Fibroblast of lung (primary cell): ENCODE data around the gene ATOH7. TPM values are rescaled to one million over a fixed set of nuclear protein-coding genes. Genes with fewer than 3 reads are reported as not detected.

ENCODE experiments used
- DNase-seq, 2 donors: peaks; one replicate each; pipeline versions ENCODE4 v3.0.0 to v3.0.0-alpha.2; 2010; ENCODE audit warnings: low read depth in 2 of 2
- H2AFZ ChIP-seq: 2 replicates; pipeline ENCODE4 v1.5.1; 2012; ENCODE audit warnings: low read length, control low read depth, inconsistent platforms
- H3K27ac ChIP-seq: 2 replicates; pipeline ENCODE4 v1.5.1; 2011; ENCODE audit warnings: low read length, control low read depth; ENCODE audit not compliant: insufficient read depth
- H3K27me3 ChIP-seq: 2 replicates; pipeline ENCODE4 v1.5.1; 2011; ENCODE audit warnings: mild to moderate bottlenecking, low read length; ENCODE audit not compliant: control insufficient read depth, insufficient read depth
- H3K36me3 ChIP-seq: 2 replicates; pipeline ENCODE4 v1.5.1; 2011; ENCODE audit warnings: low read length; ENCODE audit not compliant: control insufficient read depth, insufficient read depth
- H3K4me1 ChIP-seq: 2 replicates; pipeline ENCODE4 v1.5.1; 2011; ENCODE audit warnings: low read length; ENCODE audit not compliant: control insufficient read depth, insufficient read depth; ENCODE audit errors: extremely low read depth
- H3K4me2 ChIP-seq: 2 replicates; pipeline ENCODE4 v1.5.1; 2011; ENCODE audit warnings: low read length, control low read depth; ENCODE audit not compliant: insufficient read depth; ENCODE audit errors: extremely low read depth
- H3K4me3 ChIP-seq, 4 experiments: fragments of 200-600 bp in 1 of 4; sonication (generic) in 1 of 4; replicated peaks in 1 of 4; 2 replicates each; pipeline ENCODE4 v1.5.1; 2011 to 2016; ENCODE audit warnings: low read length in 4 of 4, low read depth in 3 of 4, mild to moderate bottlenecking in 3 of 4, control low read depth in 2 of 4, inconsistent platforms in 1 of 4, mixed read lengths in 1 of 4; ENCODE audit not compliant: insufficient read depth in 1 of 4; ENCODE audit errors: control extremely low read depth in 1 of 4
- H3K79me2 ChIP-seq: 2 replicates; pipeline ENCODE4 v1.5.1; 2012; ENCODE audit warnings: mild to moderate bottlenecking, low read length, inconsistent platforms; ENCODE audit not compliant: control insufficient read depth, insufficient read depth
- H3K9ac ChIP-seq: 2 replicates; pipeline ENCODE4 v1.5.1; 2011; ENCODE audit warnings: mild to moderate bottlenecking, low read length, control low read depth; ENCODE audit not compliant: insufficient read depth
- H3K9me3 ChIP-seq: 2 replicates; pipeline ENCODE4 v1.5.1; 2012; ENCODE audit warnings: low read depth, low read length; ENCODE audit not compliant: control insufficient read depth, insufficient read depth
- H4K20me1 ChIP-seq: 2 replicates; pipeline ENCODE4 v1.5.1; 2011; ENCODE audit warnings: low read length; ENCODE audit not compliant: control insufficient read depth, insufficient read depth; ENCODE audit errors: extremely low read depth
- EZH2 ChIP-seq: IDR thresholded peaks from 2 replicates; pipeline ENCODE4 v1.5.1; 2012; ENCODE audit warnings: low read length, control low read depth, mild to moderate bottlenecking; ENCODE audit errors: missing control alignments
- polyA plus RNA-seq, 2 donors: library from polyadenylated mRNA; depleted of rRNA in 1 of 2; stranded (reverse) in 1 of 2; unstranded in 1 of 2; fragments of >200 nt; gene quantifications; 2 replicates each; pipeline ENCODE4 v1.2.1, GENCODE V29; 2011 to 2012; ENCODE audit warnings: missing spikeins in 1 of 2
- total RNA-seq: library from RNA; depleted of rRNA; stranded (reverse); fragments of >200 nt; gene quantifications from 2 replicates; pipeline ENCODE4 v1.2.1, GENCODE V29; 2014
- TF ChIP-seq, protein P1 (sequence below), 2 donors: IDR thresholded peaks in 1 of 2; conservative IDR thresholded peaks in 1 of 2; 1 replicate in 1 of 2; 2 replicates in 1 of 2; pipeline ENCODE4 v1.5.1; 2011 to 2012; ENCODE audit warnings: low read length in 2 of 2, control low read depth in 1 of 2, inconsistent platforms in 1 of 2, low read depth in 1 of 2, mild to moderate bottlenecking in 1 of 2

The ATOH7 gene
- total and polyA plus RNA-seq, 2 donors (not counting 1 experiment from before 2014, with no cell fraction given) = not detected

- no peaks in the 10 kb centered on the region for H3K4me1 ChIP-seq
- no peaks in the 10 kb centered on the region for H3K36me3 ChIP-seq
- peaks cover 2% of the 10 kb centered on the region for H3K27me3 ChIP-seq
- no peak overlapping the region for H3K27ac ChIP-seq
- H3K9ac ChIP-seq = no peak overlapping the region
- H3K4me3 ChIP-seq = no peak overlapping the region
- TF ChIP-seq, protein P1, sequence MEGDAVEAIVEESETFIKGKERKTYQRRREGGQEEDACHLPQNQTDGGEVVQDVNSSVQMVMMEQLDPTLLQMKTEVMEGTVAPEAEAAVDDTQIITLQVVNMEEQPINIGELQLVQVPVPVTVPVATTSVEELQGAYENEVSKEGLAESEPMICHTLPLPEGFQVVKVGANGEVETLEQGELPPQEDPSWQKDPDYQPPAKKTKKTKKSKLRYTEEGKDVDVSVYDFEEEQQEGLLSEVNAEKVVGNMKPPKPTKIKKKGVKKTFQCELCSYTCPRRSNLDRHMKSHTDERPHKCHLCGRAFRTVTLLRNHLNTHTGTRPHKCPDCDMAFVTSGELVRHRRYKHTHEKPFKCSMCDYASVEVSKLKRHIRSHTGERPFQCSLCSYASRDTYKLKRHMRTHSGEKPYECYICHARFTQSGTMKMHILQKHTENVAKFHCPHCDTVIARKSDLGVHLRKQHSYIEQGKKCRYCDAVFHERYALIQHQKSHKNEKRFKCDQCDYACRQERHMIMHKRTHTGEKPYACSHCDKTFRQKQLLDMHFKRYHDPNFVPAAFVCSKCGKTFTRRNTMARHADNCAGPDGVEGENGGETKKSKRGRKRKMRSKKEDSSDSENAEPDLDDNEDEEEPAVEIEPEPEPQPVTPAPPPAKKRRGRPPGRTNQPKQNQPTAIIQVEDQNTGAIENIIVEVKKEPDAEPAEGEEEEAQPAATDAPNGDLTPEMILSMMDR (conservative IDR thresholded peaks at IDR 0.05 in 1 of 2, IDR thresholded peaks at IDR 0.05 in 1 of 2; ENCODE audit: low read depth in 1 of 2, low read length in 2 of 2) = no peak
- TF ChIP-seq EZH2 = no peak
- no peaks in the 10 kb centered on the region for H4K20me1 ChIP-seq
- peak in 1 of 2 donors; percentile 62 for DNase-seq
- no peaks in the 10 kb centered on the region for H3K79me2 ChIP-seq
- H2AFZ ChIP-seq = no peak overlapping the region
- H3K4me2 ChIP-seq = no peak overlapping the region
- H3K9me3 ChIP-seq = no peaks in the 10 kb centered on the region
Measured at GRCh38 chr10:68242051-68242450, 10.1 kb upstream of the ATOH7 start.

DNA sequence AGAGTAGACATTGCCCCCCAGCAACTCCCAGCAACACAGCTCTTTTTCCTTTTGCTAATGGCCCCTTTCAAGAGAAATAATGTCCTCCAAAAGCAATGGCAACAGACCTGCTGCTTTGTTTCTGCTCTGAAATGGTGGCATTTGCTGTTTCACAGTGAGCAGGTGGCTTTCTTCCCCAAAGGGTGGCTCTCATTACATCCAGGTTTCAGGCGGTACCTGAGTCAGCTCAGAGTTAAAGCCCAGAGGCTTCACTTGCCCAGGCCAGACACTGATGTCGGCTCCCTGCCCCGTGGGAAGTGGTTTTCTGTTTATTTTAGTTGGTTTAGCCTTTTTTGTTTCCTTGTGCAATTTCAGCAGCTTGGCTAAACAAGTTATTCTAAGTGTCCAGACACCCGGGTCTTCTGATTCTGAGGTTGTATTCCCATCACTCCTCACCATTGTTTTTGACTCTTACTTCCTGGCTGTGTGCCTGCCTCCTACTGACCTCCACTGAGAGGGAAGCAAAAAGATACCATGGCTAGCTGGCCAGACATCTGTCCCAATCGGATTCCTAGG lies 7.8 kb upstream of the ATOH7 start:
- no peaks in the 10 kb centered on the region for H3K9me3 ChIP-seq
- H3K9ac ChIP-seq = no peak overlapping the region
- H3K36me3 ChIP-seq = no peaks in the 10 kb centered on the region
- H3K4me3 ChIP-seq = no peak overlapping the region
- H4K20me1 ChIP-seq = no peaks in the 10 kb centered on the region
- H3K79me2 ChIP-seq = no peaks in the 10 kb centered on the region
- H3K27me3 ChIP-seq = peaks cover 2% of the 10 kb centered on the region
- no peak overlapping the region for H2AFZ ChIP-seq
- DNase-seq = peak; percentile 21 to 58
- H3K4me2 ChIP-seq = no peak overlapping the region
- no peaks in the 10 kb centered on the region for H3K4me1 ChIP-seq
- no peak overlapping the region for H3K27ac ChIP-seq
- no peak for TF ChIP-seq EZH2
- TF ChIP-seq, protein P1 (conservative IDR thresholded peaks at IDR 0.05 in 1 of 2, IDR thresholded peaks at IDR 0.05 in 1 of 2; ENCODE audit: low read depth in 1 of 2, low read length in 2 of 2) = no peak

DNA sequence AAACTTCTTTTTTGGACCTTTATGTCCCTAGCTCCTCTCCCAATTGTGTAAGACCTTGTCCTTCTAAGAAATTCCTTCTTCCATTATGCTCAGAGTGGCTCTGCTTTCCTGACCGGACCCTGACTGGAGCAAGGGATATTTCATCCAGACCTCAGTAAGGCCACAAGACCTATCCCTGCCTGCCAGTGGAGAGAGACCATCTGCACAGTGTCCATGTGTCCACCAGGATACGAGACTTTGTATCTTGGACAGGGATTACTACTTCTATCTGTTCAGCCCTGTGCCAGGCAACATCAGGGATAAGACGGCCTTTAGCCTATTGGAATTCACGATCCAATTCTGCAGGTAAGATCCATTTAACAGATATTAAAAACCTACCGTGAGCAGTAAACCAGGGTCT lies 7.2 kb upstream of the ATOH7 start:
- Histone ChIP-seq H3K4me3 (no peak overlapping the region), H3K4me2 (no peak overlapping the region), H3K27me3 (peaks cover 2% of the 10 kb centered on the region), H4K20me1 (no peaks in the 10 kb centered on the region), H3K36me3 (no peaks in the 10 kb centered on the region), H3K9ac (no peak overlapping the region), H3K4me1 (no peaks in the 10 kb centered on the region), H2AFZ (no peak overlapping the region), H3K9me3 (no peaks in the 10 kb centered on the region), H3K27ac (no peak overlapping the region), H3K79me2 (no peaks in the 10 kb centered on the region)
- no peak for DNase-seq
- no peak for TF ChIP-seq EZH2
- TF ChIP-seq, protein P1 (conservative IDR thresholded peaks at IDR 0.05 in 1 of 2, IDR thresholded peaks at IDR 0.05 in 1 of 2; ENCODE audit: low read depth in 1 of 2, low read length in 2 of 2) = no peak
